ENCODE measurements around the gene RGS6.

GRCh38 chr14:72432748-72433147, 500.5 kb downstream of the RGS6 start:
- no peak for TF ChIP-seq CTCF (conservative IDR thresholded peaks at IDR 0.05; ENCODE audit: low read length)
- TF ChIP-seq EZH2phosphoT487 (IDR thresholded peaks at IDR 0.05; ENCODE audit: borderline replicate concordance, low read depth, low read length), result no peak

Measured in OCI-LY7 (cell line).